Measurements from ENCODE around the gene MARS2. TPM values are rescaled to one million over a fixed set of nuclear protein-coding genes. Genes with fewer than 3 reads are reported as not detected.
"Not testable (repeated sequence)": the region's sequence is repeated elsewhere in the genome, so short reads cannot be mapped to it uniquely, and the experiment has no call there.

The MARS2 gene
- total RNA-seq, 1 experiment from 2014 or later: 14.4 TPM

DNA sequence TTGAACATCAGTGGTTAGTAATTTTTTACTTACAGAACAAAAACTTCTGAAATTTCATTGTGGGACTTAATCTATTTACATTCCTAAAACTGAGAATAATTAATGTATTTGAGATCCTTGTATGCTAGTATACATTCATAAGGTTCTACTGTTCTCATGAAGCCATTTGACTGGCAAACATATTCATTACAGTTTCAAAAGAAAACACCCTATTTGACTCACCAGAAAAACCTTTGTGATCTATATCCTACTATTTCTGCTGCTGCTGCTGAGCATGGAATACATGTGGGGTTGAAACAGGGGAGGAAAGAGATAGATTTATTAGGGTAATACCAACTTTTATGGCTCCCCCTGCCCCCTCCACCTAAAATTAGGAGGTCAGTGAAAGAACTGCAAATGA lies 21.8 kb downstream of the MARS2 start:
- ATAC-seq (no peak), DNase-seq (ENCODE audit: low read depth, low spot score) (no peak)
- Histone ChIP-seq H3K9ac (ENCODE audit: low read length) (no peak overlapping the region), H3K36me3 (ENCODE audit: control insufficient read depth in 1 of 2, insufficient read depth in 2 of 2, low read length in 2 of 2) (no peaks in the 10 kb centered on the region), H3K4me1 (ENCODE audit: control insufficient read depth in 1 of 2, insufficient read depth in 2 of 2, low read length in 2 of 2) (no peaks in the 10 kb centered on the region), H3K79me2 (ENCODE audit: insufficient read depth, low read length) (no peaks in the 10 kb centered on the region), H3K4me3 (replicated peaks in 1 of 2; ENCODE audit: low read depth in 1 of 2, low read length in 2 of 2) (no peak overlapping the region), H3K4me2 (ENCODE audit: low read length) (no peak overlapping the region), H3K27ac (ENCODE audit: low read depth, low read length) (no peak overlapping the region), H4K20me1 (ENCODE audit: insufficient read depth) (no peaks in the 10 kb centered on the region), H3K9me2 (ENCODE audit: insufficient read depth) (no peaks in the 10 kb centered on the region), H3K27me3 (ENCODE audit: insufficient read depth, low read length) (no peaks in the 10 kb centered on the region), H2AFZ (ENCODE audit: low read depth, low read length, poor library complexity, severe bottlenecking) (no peak overlapping the region), H3K9me3 (ENCODE audit: control insufficient read depth in 1 of 2, insufficient read depth in 1 of 2, low read depth in 1 of 2, low read length in 2 of 2) (no peaks in the 10 kb centered on the region)
- BruUV-seq (replicated peaks): no TSS peak
- CTCF ChIA-PET: no interaction called here
- intact Hi-C loops (cut with micrococcal nuclease): no loop called here
- TF ChIP-seq POLR2A (IDR thresholded peaks at IDR 0.05; ENCODE audit: borderline replicate concordance, extremely low read depth, insufficient read depth, insufficient read length): no peak
- TF ChIP-seq FOSL1 (IDR thresholded peaks at IDR 0.05; ENCODE audit: low read depth): no peak
- TF ChIP-seq TCF7L2 (IDR thresholded peaks at IDR 0.05; ENCODE audit: borderline replicate concordance, extremely low read depth, insufficient read depth, insufficient read length): no peak
- no peak for TF ChIP-seq EZH2phosphoT487 (IDR thresholded peaks at IDR 0.05; ENCODE audit: borderline replicate concordance)
- POLR2A ChIA-PET: interaction anchor here (1.2 kb wide), 1 partner anchor 9 kb away, joined by 5 read pairs; no protein-coding TSS in a partner anchor
- RAD21 ChIA-PET (ENCODE audit: low non-redundant PET in 1 of 2, low total read pairs in 2 of 2, uncharacterized antibody in 2 of 2, unreplicated experiment in 2 of 2): no interaction called here

DNA sequence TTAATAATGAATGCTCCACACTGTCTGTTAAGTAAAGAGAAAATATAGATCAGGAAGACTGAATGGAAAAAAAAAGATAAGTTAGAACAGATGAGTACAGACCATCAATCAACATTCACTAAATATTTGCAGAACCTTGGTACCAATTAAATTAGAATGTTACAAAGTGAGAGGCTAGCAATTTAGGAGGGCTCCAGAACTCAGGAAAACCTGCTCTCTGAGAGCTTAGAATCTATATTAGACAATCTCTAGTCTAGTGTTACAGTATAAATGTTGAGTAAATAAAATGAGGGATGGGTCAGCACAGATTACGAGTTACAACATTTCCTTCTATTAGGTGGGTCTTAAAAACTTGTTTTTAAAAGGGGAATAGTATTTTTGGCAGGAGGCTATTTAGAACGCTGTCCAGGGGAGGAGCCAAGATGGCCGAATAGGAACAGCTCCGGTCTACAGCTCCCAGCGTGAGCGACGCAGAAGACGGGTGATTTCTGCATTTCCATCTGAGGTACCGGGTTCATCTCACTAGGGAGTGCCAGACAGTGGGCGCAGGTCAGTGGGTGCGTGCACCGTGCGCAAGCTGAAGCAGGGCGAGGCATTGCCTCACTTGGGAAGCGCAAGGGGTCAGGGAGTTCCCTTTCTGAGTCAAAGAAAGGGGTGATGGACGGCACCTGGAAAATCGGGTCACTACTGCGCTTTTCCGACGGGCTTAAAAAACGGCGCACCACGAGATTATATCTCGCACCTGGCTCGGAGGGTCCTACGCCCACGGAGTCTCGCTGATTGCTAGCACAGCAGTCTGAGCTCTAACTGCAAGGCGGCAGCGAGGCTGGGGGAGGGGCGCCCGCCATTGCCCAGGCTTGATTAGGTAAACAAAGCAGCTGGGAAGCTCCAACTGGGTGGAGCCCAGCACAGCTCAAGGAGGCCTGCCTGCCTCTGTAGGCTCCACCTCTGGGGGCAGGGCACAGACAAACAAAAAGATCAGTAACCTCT lies 23.7 kb downstream of the MARS2 start:
- RAD21 ChIA-PET (ENCODE audit: low non-redundant PET in 1 of 2, low total read pairs in 2 of 2, uncharacterized antibody in 2 of 2, unreplicated experiment in 2 of 2); H4K20me1 ChIP-seq (ENCODE audit: insufficient read depth): not testable (repeated sequence)

More for the DNA sequence above, 23.7 kb downstream of the MARS2 start:
- H2AFZ ChIP-seq (ENCODE audit: low read depth, low read length, poor library complexity, severe bottlenecking); DNase-seq (ENCODE audit: low read depth, low spot score); H3K9ac ChIP-seq (ENCODE audit: low read length); H3K36me3 ChIP-seq (ENCODE audit: control insufficient read depth in 1 of 2, insufficient read depth in 2 of 2, low read length in 2 of 2); H3K79me2 ChIP-seq (ENCODE audit: insufficient read depth, low read length); CTCF ChIA-PET; H3K9me3 ChIP-seq (ENCODE audit: control insufficient read depth in 1 of 2, insufficient read depth in 1 of 2, low read depth in 1 of 2, low read length in 2 of 2); intact Hi-C loops (cut with micrococcal nuclease); ATAC-seq; H3K4me2 ChIP-seq (ENCODE audit: low read length); H3K27ac ChIP-seq (ENCODE audit: low read depth, low read length); POLR2A ChIA-PET; H3K4me3 ChIP-seq (replicated peaks in 1 of 2; ENCODE audit: low read depth in 1 of 2, low read length in 2 of 2); BruUV-seq (replicated peaks); H3K27me3 ChIP-seq (ENCODE audit: insufficient read depth, low read length); H3K4me1 ChIP-seq (ENCODE audit: control insufficient read depth in 1 of 2, insufficient read depth in 2 of 2, low read length in 2 of 2); H3K9me2 ChIP-seq (ENCODE audit: insufficient read depth): not testable (repeated sequence)
